ENCODE measurements around the gene AADACL4. TPM values are rescaled to one million over a fixed set of nuclear protein-coding genes. Genes with fewer than 3 reads are reported as not detected.
"Not testable (repeated sequence)": the region's sequence is repeated elsewhere in the genome, so short reads cannot be mapped to it uniquely, and the experiment has no call there.

The AADACL4 gene
- total and polyA plus RNA-seq, 12 donors = not detected

DNA sequence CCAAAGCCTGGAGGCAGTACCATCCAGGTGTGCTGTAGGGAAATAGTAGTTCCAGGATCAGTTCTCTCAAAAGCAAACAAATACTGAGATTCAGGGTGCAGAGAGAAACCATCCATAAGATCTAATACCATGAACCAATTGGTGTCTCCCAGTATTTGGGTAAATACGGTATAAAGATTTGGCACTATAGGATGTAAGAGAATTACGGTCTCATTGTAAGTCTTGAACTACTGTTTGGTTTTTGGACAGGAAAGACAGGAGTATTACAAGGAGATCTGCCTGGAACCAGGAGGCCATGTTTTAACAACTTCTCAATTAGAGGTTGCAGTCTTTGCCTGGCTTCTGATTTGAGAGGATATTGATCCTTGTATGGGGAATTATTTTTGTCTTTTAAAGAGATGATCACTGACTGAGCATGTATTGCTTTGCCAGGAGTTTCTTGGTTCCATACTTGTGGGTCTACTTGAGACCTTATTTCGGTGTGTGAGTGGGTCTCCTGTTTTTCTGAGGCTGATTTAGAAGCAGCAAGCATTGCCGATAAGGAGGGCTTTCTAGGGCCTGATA lies 10.2 kb downstream of the AADACL4 start:
- Histone ChIP-seq H3K9me3 (no peaks in the 10 kb centered on the region), H3K36me3 (no peaks in the 10 kb centered on the region), H3K4me3 (no peak overlapping the region), H3K27me3 (no peaks in the 10 kb centered on the region), H3K4me1 (peaks cover 0 to 12% (median 5%) of the 10 kb centered on the region in 9 donors), H3K27ac (no peak overlapping the region)
- no peak for DNase-seq
- no peak for ATAC-seq
- TF ChIP-seq, protein P1, sequence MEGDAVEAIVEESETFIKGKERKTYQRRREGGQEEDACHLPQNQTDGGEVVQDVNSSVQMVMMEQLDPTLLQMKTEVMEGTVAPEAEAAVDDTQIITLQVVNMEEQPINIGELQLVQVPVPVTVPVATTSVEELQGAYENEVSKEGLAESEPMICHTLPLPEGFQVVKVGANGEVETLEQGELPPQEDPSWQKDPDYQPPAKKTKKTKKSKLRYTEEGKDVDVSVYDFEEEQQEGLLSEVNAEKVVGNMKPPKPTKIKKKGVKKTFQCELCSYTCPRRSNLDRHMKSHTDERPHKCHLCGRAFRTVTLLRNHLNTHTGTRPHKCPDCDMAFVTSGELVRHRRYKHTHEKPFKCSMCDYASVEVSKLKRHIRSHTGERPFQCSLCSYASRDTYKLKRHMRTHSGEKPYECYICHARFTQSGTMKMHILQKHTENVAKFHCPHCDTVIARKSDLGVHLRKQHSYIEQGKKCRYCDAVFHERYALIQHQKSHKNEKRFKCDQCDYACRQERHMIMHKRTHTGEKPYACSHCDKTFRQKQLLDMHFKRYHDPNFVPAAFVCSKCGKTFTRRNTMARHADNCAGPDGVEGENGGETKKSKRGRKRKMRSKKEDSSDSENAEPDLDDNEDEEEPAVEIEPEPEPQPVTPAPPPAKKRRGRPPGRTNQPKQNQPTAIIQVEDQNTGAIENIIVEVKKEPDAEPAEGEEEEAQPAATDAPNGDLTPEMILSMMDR (IDR thresholded peaks at IDR 0.05) = no peak
- intact Hi-C loops (cut with DNase I) = loop anchor here in 1 of 10 donors (10.0 kb wide), 1 partner anchor 379 kb away; no protein-coding TSS in a partner anchor
- WGBS, 2 donors = 67 to 76% methylated on average over 4 of the region's 4 CpGs

DNA sequence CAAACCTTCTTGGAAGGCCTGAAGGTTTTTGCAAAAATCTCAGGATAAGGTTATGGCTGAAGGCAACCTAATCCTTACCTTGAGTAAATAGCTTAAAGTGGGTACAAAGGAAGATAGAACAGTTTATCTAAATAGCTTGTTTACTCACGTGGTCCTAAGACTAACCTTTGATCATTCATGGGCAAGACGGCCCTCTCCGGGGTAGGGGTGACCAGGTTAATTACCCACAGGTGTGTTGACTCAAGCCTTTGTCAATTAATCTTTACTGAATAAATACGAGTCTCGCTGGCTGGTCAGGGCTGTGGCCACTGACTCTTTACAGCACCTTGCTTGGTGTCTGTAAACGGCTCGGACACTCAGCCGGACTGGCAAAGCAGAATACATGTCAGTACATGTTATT lies 10.8 kb downstream of the AADACL4 start:
- Histone ChIP-seq H3K27ac (no peak overlapping the region), H3K27me3 (no peaks in the 10 kb centered on the region), H3K4me1 (peaks cover 0 to 12% (median 5%) of the 10 kb centered on the region in 9 donors), H3K9me3 (no peaks in the 10 kb centered on the region), H3K36me3 (no peaks in the 10 kb centered on the region), H3K4me3 (no peak overlapping the region)
- intact Hi-C loops (cut with DNase I) = loop anchor here in 4 of 10 donors (5.0 to 10.0 kb wide), 5 partner anchors 32 to 380 kb away; no protein-coding TSS in a partner anchor
- DNase-seq (no peak), ATAC-seq (no peak)
- TF ChIP-seq, protein P1 (IDR thresholded peaks at IDR 0.05) = no peak
- 97% methylated on average over 8 of the region's 8 CpGs for WGBS, 2 donors

DNA sequence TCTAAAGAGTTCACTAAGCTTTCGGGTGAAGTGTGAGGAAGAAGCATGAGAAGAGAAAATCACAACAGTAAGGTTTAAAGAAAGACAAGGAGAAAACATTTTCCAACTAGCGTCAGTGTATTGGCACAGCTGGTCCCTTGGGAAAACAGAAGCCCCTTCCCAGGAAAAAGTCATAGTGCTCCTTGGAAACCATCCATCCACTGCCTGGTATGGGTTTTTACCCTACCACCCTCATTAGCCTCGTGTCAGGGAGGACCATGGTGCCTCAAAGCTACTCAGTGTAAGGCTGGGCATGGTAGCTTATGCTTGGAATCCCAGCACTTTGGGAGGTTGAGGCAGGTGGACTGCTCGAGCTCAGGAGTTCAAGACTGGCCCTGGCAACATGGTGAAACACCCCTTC lies 12.7 kb downstream of the AADACL4 start:
- H3K4me1 ChIP-seq = peaks cover 0 to 7% (median 3%) of the 10 kb centered on the region in 9 donors
- 88 to 89% methylated on average over 4 of the region's 4 CpGs for WGBS, 2 donors
- H3K4me3 ChIP-seq = no peak overlapping the region
- H3K27me3 ChIP-seq = no peaks in the 10 kb centered on the region
- no peaks in the 10 kb centered on the region for H3K9me3 ChIP-seq
- no peak overlapping the region for H3K27ac ChIP-seq
- TF ChIP-seq, protein P1 (IDR thresholded peaks at IDR 0.05) = no peak
- intact Hi-C loops (cut with DNase I) = loop anchor here in 5 of 10 donors (2.0 to 10.0 kb wide), 6 partner anchors 34 to 382 kb away; no protein-coding TSS in a partner anchor
- ATAC-seq (no peak), DNase-seq (no peak)
- H3K36me3 ChIP-seq = no peaks in the 10 kb centered on the region

DNA sequence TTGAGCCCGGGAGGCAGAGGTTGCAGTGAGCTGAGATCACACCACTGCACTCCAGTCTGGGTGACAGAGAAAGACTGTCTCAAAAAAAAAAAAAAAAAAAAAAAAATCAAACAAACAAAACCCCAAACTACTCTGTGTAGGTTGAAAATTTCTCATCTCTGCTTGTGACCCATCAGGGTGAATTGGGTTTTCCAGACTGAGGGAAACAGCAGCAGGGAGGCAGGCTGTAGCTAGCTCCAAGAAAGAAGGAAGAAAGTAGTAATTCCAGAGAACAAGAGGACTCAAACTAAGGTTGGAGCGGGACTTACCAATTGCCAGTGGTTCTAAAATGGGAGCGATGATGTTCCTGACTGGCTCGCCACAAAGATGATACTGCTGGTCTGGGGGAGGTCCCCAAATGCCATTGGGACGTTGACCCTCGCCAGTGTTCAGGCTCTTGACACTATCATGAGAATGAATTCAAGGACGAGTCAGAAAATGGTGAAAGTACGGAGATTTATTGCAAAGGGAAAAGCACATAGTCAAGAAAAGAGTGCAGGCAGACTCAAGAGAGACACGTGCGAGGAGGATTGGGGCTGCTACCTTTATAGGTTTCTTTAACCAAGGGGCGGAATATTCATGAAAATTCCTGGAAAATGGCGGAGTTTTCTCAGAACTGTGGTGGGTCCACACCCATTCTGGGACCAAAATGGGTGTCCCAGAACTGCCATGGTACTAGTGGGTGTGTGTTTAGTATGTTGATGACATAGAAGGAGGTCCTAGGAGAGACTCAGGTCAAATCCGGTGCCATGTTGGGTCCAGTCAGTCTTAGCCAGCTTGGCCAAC lies 13.4 kb downstream of the AADACL4 start:
- intact Hi-C loops (cut with DNase I) = loop anchor here in 5 of 10 donors (2.0 to 10.0 kb wide), 6 partner anchors 35 to 382 kb away; no protein-coding TSS in a partner anchor
- WGBS, 2 donors = 91 to 95% methylated on average over 13 of the region's 13 CpGs
- Histone ChIP-seq H3K27me3 (no peaks in the 10 kb centered on the region), H3K4me3 (no peak overlapping the region), H3K4me1 (peaks cover 0 to 7% (median 3%) of the 10 kb centered on the region in 9 donors), H3K36me3 (no peaks in the 10 kb centered on the region), H3K9me3 (no peaks in the 10 kb centered on the region), H3K27ac (no peak overlapping the region)
- TF ChIP-seq, protein P1 (IDR thresholded peaks at IDR 0.05) = no peak
- no peak for DNase-seq
- ATAC-seq = no peak

DNA sequence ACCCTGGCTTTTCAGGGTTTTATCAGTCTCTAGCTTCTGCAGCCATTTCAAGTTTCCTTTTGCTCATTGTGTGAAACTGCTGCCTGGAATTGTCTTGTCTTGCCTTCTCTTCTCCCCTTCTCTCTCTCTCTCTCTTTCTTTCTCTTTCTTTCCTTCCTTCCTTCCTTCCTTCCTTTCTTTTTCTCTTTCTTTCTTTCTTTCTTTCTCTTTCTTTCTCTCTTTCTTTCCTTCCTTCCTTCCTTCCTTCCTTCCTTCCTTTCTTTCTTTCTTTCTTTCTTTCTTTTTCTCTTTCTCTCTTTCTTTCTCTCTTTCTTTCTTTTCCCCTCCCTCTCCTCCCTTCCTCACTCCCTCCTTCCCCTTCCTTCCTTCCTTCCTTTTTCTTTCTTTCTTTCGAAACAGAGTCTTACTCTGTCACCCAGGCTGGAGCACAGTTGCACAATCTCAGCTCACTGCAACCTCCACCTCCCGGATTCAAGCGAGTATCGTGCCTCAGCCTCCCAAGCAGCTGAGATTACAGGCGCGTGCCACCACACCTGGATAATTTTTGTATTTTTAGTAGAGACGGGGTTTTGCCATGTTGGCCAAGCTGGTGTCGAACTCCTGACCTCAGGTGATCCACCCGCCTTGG lies 14.1 kb downstream of the AADACL4 start:
- H3K9me3 ChIP-seq, H3K27ac ChIP-seq, H3K36me3 ChIP-seq, ATAC-seq, DNase-seq, H3K27me3 ChIP-seq, H3K4me3 ChIP-seq, H3K4me1 ChIP-seq: not testable (repeated sequence)
- WGBS, 2 donors = 91 to 95% methylated on average over 9 of the region's 9 CpGs
- intact Hi-C loops (cut with DNase I) = loop anchor here in 8 of 10 donors (2.0 to 10.0 kb wide), 7 partner anchors 36 to 383 kb away; no protein-coding TSS in a partner anchor

Data from heart right ventricle (tissue), 16 donors.